Ovary (tissue), 9 donors: Measurements from ENCODE around the gene TGIF2. TPM values are rescaled to one million over a fixed set of nuclear protein-coding genes. Genes with fewer than 3 reads are reported as not detected.

Experiments
- DNase-seq, 5 donors: peaks; one replicate each; pipeline ENCODE4 v3.0.0-alpha.2; 2019 to 2020
- H3K27ac ChIP-seq, 2 donors: fragments of 200-600 bp; one replicate each; pipeline versions ENCODE4 v1.5.1 to v1.8.0; 2019 to 2022
- H3K27me3 ChIP-seq: fragments of 200-600 bp; one replicate; pipeline ENCODE4 v1.8.0; 2022
- H3K36me3 ChIP-seq: fragments of 200-600 bp; sonication (generic); one replicate; pipeline ENCODE4 v1.5.1; 2019
- H3K4me1 ChIP-seq: one replicate; pipeline ENCODE4 v1.8.1; 2013; ENCODE audit warnings: mild to moderate bottlenecking, moderate library complexity; ENCODE audit not compliant: insufficient read depth
- H3K4me3 ChIP-seq: fragments of 200-600 bp; sonication (generic); one replicate; pipeline ENCODE4 v1.5.1; 2017
- H3K9me3 ChIP-seq, 2 donors: fragments of 200-600 bp in 1 of 2; sonication (generic) in 1 of 2; one replicate each; pipeline versions ENCODE4 v1.5.1 to v1.8.1; 2013 to 2019; ENCODE audit warnings: mild to moderate bottlenecking in 1 of 2, moderate library complexity in 1 of 2
- EP300 ChIP-seq: sonication (generic); formaldehyde crosslinking; IDR thresholded peaks from one replicate; pipeline ENCODE4 v1.6.1; 2017; ENCODE audit warnings: antibody characterized with exemption
- POLR2A ChIP-seq: fragments of 450-650 bp; IDR thresholded peaks from one replicate; pipeline ENCODE4 v1.6.1; 2017; ENCODE audit warnings: antibody characterized with exemption, mild to moderate bottlenecking, moderate library complexity
- WGBS, 3 donors: extraction: QIAGEN DNeasy Blood & Tissue Kit in 1 of 3; methylation state at CpG; one replicate each; pipeline versions ENCODE4 v1.1.5 to v1.1.7; 2013 to 2017; 5-methylcytosine and 5-hydroxymethylcytosine counted together
- intact Hi-C, 4 donors: fragments of 100-400 bp; cut with DNase I; formaldehyde crosslinking; loops; one replicate each; pipeline versions ENCODE4 v1.11.0 to v1.15.1; 2022 to 2023
- polyA plus RNA-seq, 2 donors: library from polyadenylated mRNA; stranded (reverse); fragments of 200-250 nt in 1 of 2; fragments of 350-450 nt in 1 of 2; fragmentation: Illumina TruSeq in 1 of 2; extraction: RNeasy Lipid Tissue Mini Kit (QIAGEN cat#74804) in 1 of 2; gene quantifications; one replicate each; pipeline ENCODE4 v1.2.3, GENCODE V29; 2013 to 2014
- total RNA-seq, 7 donors: library from RNA; depleted of rRNA in 2 of 7; stranded (reverse); fragments of >200 nt in 2 of 7; fragmentation: NEBNext Ultra II Directional in 3 of 7; extraction: Animal tissue kit (Norgen Biotek cat#: 25700) in 3 of 7; gene quantifications; one replicate each; pipeline versions ENCODE4 v1.1.0 to v1.2.4, GENCODE V29; 2016 to 2023
- TF ChIP-seq, protein P1 (sequence below), 3 donors: fragments of 450-650 bp in 2 of 3; fragments of 200-600 bp in 1 of 3; IDR thresholded peaks; one replicate each; pipeline versions ENCODE4 v1.5.1 to v1.8.0; 2016 to 2022; ENCODE audit warnings: antibody characterized with exemption in 3 of 3, mild to moderate bottlenecking in 1 of 3
- donor health status: DM: no; HTN: no; CAD: no; lungs with moderate emphysema.
- donor health status: DM: no; HTN: no; CAD: no.
- donor health status: Bipolar disorder and iron deficiency.
- donor health status: DM: yes; HTN: yes; CAD: no.
- donor health status: DM: no; HTN: no; CAD: no.
- donor health status: DM: yes; HTN: yes; CAD: no.

TGIF2 gene
- total and polyA plus RNA-seq, 9 donors = 12.6 to 39.2 (median 24.8) TPM

- no peak for TF ChIP-seq EP300
- TF ChIP-seq POLR2A = no peak
- TF ChIP-seq, protein P1, sequence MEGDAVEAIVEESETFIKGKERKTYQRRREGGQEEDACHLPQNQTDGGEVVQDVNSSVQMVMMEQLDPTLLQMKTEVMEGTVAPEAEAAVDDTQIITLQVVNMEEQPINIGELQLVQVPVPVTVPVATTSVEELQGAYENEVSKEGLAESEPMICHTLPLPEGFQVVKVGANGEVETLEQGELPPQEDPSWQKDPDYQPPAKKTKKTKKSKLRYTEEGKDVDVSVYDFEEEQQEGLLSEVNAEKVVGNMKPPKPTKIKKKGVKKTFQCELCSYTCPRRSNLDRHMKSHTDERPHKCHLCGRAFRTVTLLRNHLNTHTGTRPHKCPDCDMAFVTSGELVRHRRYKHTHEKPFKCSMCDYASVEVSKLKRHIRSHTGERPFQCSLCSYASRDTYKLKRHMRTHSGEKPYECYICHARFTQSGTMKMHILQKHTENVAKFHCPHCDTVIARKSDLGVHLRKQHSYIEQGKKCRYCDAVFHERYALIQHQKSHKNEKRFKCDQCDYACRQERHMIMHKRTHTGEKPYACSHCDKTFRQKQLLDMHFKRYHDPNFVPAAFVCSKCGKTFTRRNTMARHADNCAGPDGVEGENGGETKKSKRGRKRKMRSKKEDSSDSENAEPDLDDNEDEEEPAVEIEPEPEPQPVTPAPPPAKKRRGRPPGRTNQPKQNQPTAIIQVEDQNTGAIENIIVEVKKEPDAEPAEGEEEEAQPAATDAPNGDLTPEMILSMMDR (IDR thresholded peaks at IDR 0.05) = no peak
- DNase-seq = no peak
- Histone ChIP-seq H3K36me3 (no peaks in the 10 kb centered on the region), H3K27me3 (no peaks in the 10 kb centered on the region), H3K4me1 (no peaks in the 10 kb centered on the region), H3K9me3 (no peaks in the 10 kb centered on the region), H3K4me3 (no peak overlapping the region), H3K27ac (no peak overlapping the region)
- 86 to 90% (median 90%) methylated on average over 6 of the region's 6 CpGs for WGBS, 3 donors
- intact Hi-C loops = no loop called here
These were observed 58.2 kb downstream of the TGIF2 start for GRCh38 chr20:36631646-36632045.

DNA sequence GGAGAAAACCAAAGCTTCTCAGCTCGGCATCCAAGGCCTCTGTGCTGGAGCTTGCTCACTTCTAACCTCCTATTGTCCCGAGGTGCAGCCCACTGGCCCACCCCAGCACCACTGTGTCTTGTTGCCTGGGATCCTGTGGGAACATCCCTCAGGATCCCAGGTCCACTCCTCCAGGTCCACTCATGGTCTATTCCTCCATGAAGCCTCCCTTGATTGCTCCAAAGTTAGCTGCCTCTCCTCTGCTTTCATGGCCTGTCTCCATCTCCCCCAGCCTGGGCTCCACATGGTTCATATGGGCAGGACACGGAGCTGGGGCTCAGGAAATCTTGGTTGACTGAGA lies 58.7 kb downstream of the TGIF2 start:
- intact Hi-C loops = no loop called here
- TF ChIP-seq EP300 (no peak), POLR2A (no peak)
- TF ChIP-seq, protein P1 (IDR thresholded peaks at IDR 0.05) = no peak
- H3K4me1 ChIP-seq = no peaks in the 10 kb centered on the region
- DNase-seq = no peak
- H3K9me3 ChIP-seq = no peaks in the 10 kb centered on the region
- no peak overlapping the region for H3K4me3 ChIP-seq
- 64 to 86% (median 77%) methylated on average over 3 of the region's 3 CpGs for WGBS, 3 donors
- no peak overlapping the region for H3K27ac ChIP-seq
- H3K36me3 ChIP-seq = no peaks in the 10 kb centered on the region
- H3K27me3 ChIP-seq = no peaks in the 10 kb centered on the region

DNA sequence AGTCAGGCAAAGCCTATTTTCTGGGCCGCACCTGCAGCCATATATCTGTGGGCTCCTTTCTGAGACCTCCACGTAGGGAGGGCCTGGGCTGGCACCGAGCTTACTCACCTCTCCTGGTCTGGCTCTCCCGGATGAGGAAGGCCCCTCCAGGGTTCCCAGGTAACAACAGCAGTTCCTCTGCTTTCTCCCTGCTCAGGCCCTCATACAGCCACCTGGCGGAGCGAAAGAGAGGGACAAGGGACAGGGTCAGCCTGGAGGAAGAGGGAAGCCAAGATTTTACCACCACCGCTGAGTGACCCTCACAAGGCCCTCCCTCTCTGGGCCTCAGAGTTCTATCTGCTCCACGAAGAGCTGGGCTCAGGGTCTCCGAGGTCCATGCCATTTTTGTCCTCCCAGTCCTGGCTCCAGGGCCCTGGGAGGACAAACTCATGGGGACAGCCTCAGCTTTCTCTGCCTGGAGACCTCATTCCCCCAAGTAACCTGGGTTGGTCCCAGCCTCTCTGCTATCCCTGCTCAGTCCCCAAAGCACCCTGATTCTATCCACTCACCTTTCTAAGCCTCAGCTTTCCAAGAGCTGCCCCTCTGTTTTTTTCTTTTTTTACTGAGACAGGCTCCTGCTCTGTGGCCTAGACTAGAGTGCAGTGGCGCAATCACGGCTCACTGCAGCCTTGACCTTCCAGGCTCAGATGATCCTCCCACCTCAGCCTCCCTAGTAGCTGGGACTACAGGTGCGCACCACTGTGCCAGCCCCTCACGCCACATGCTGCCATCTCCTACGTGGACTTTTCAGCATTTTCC lies 59.3 kb downstream of the TGIF2 start:
- no peaks in the 10 kb centered on the region for H3K36me3 ChIP-seq
- no peaks in the 10 kb centered on the region for H3K4me1 ChIP-seq
- intact Hi-C loops = no loop called here
- TF ChIP-seq EP300 (no peak), POLR2A (no peak)
- TF ChIP-seq, protein P1 (IDR thresholded peaks at IDR 0.05) = no peak
- no peak for DNase-seq
- H3K27me3 ChIP-seq = no peaks in the 10 kb centered on the region
- no peaks in the 10 kb centered on the region for H3K9me3 ChIP-seq
- H3K4me3 ChIP-seq = no peak overlapping the region
- 74 to 75% (median 75%) methylated on average over 14 of the region's 14 CpGs for WGBS, 3 donors
- no peak overlapping the region for H3K27ac ChIP-seq

GRCh38 chr20:36633285-36633772 lies 59.9 kb downstream of the TGIF2 start:
- H3K36me3 ChIP-seq = no peaks in the 10 kb centered on the region
- no peak for DNase-seq
- intact Hi-C loops = no loop called here
- no peaks in the 10 kb centered on the region for H3K4me1 ChIP-seq
- H3K27me3 ChIP-seq = no peaks in the 10 kb centered on the region
- TF ChIP-seq EP300 = no peak
- no peak for TF ChIP-seq POLR2A
- TF ChIP-seq, protein P1 (IDR thresholded peaks at IDR 0.05) = no peak
- no peaks in the 10 kb centered on the region for H3K9me3 ChIP-seq
- no peak overlapping the region for H3K27ac ChIP-seq
- no peak overlapping the region for H3K4me3 ChIP-seq
- WGBS, 3 donors = 73 to 81% (median 75%) methylated on average over 9 of the region's 9 CpGs
